Vagina (tissue), 2 donors: Measurements from ENCODE around the gene UBR4.
"Not testable (repeated sequence)": the region's sequence is repeated elsewhere in the genome, so short reads cannot be mapped to it uniquely, and the experiment has no call there.

Experiments used
- POLR2A ChIP-seq, 2 donors: fragments of 450-650 bp; IDR thresholded peaks; one replicate each; pipeline ENCODE4 v1.6.1; 2017; ENCODE audit warnings: antibody characterized with exemption in 2 of 2, mild to moderate bottlenecking in 2 of 2, moderate library complexity in 2 of 2
- POLR2AphosphoS5 ChIP-seq, 2 donors: sonication (generic); formaldehyde crosslinking; IDR thresholded peaks; one replicate each; pipeline ENCODE4 v1.9.0; 2017; ENCODE audit warnings: antibody characterized with exemption in 2 of 2, mild to moderate bottlenecking in 2 of 2, low read depth in 1 of 2; ENCODE audit not compliant: insufficient read depth in 1 of 2
- TF ChIP-seq, protein P1 (sequence below), 3 experiments: fragments of 450-650 bp in 2 of 3; fragments of 200-600 bp in 1 of 3; sonication (generic) in 1 of 3; IDR thresholded peaks; one replicate each; pipeline ENCODE4 v1.5.1; 2017 to 2019; ENCODE audit warnings: antibody characterized with exemption in 3 of 3, mild to moderate bottlenecking in 2 of 3, moderate library complexity in 2 of 3

DNA sequence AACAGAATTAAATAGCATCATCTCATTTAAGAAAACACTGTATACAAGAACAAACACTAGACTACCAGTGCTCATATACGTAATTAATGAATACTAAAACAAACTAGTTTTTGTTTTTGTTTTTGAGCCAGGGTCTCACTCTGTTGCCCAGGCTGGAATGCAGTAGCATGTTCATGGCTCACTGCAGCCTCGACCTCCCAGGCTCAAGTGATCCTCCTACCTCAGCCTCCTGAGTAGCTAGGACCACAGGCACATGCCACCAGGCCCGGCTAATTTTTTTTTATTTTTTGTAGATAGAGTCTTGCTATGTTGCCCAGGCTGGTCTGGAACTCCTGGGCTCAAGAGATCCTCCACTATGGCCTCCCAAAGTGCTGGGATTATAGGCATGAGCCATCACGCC, 6.5 kb upstream of the UBR4 start:
- TF ChIP-seq, protein P1, sequence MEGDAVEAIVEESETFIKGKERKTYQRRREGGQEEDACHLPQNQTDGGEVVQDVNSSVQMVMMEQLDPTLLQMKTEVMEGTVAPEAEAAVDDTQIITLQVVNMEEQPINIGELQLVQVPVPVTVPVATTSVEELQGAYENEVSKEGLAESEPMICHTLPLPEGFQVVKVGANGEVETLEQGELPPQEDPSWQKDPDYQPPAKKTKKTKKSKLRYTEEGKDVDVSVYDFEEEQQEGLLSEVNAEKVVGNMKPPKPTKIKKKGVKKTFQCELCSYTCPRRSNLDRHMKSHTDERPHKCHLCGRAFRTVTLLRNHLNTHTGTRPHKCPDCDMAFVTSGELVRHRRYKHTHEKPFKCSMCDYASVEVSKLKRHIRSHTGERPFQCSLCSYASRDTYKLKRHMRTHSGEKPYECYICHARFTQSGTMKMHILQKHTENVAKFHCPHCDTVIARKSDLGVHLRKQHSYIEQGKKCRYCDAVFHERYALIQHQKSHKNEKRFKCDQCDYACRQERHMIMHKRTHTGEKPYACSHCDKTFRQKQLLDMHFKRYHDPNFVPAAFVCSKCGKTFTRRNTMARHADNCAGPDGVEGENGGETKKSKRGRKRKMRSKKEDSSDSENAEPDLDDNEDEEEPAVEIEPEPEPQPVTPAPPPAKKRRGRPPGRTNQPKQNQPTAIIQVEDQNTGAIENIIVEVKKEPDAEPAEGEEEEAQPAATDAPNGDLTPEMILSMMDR (IDR thresholded peaks at IDR 0.05), result not testable (repeated sequence)
- TF ChIP-seq POLR2AphosphoS5 (IDR thresholded peaks at IDR 0.05; ENCODE audit: insufficient read depth in 1 of 2, low read depth in 1 of 2); POLR2A (IDR thresholded peaks at IDR 0.05): not testable (repeated sequence)
